Heart left ventricle (tissue), 16 donors: Measurements from ENCODE around the gene NEK4. TPM values are rescaled to one million over a fixed set of nuclear protein-coding genes. Genes with fewer than 3 reads are reported as not detected.

ENCODE experiments used
- ATAC-seq, 4 donors: fragments of 200-7000 bp; cut with Tn5 transposase; one replicate each; pipeline ENCODE4 v1.9.1; 2020 to 2022; ENCODE audit warnings: moderate library complexity in 4 of 4, mild to moderate bottlenecking in 3 of 4, moderate number of reproducible peaks in 1 of 4
- DNase-seq, 5 donors: peaks; one replicate each; pipeline ENCODE4 v3.0.0-alpha.2; 2020
- H3K27ac ChIP-seq, 12 donors: fragments of 200-600 bp; sonication (generic) in 4 of 12; one replicate each; pipeline versions ENCODE4 v1.5.0 to v1.8.0; 2016 to 2022; ENCODE audit warnings: mild to moderate bottlenecking in 2 of 12
- H3K27me3 ChIP-seq, 9 donors: fragments of 200-600 bp; sonication (generic) in 2 of 9; one replicate each; pipeline versions ENCODE4 v1.5.1 to v1.8.0; 2016 to 2022; ENCODE audit warnings: mild to moderate bottlenecking in 3 of 9
- H3K36me3 ChIP-seq, 9 donors: fragments of 200-600 bp; sonication (generic) in 2 of 9; one replicate each; pipeline versions ENCODE4 v1.5.0 to v1.8.0; 2018 to 2022; ENCODE audit warnings: mild to moderate bottlenecking in 2 of 9
- H3K4me1 ChIP-seq, 12 donors: fragments of 200-600 bp; sonication (generic) in 4 of 12; one replicate each; pipeline versions ENCODE4 v1.5.0 to v1.8.0; 2016 to 2022; ENCODE audit warnings: mild to moderate bottlenecking in 3 of 12
- H3K4me3 ChIP-seq, 12 donors: fragments of 200-600 bp; sonication (generic) in 4 of 12; one replicate each; pipeline versions ENCODE4 v1.5.0 to v1.8.0; 2017 to 2022; ENCODE audit warnings: mild to moderate bottlenecking in 9 of 12, moderate library complexity in 4 of 12
- H3K9me3 ChIP-seq, 12 donors: fragments of 200-600 bp; sonication (generic) in 4 of 12; one replicate each; pipeline versions ENCODE4 v1.5.0 to v1.8.0; 2016 to 2022; ENCODE audit warnings: mild to moderate bottlenecking in 1 of 12
- CTCF ChIP-seq, 12 donors: fragments of 200-600 bp; sonication (generic) in 4 of 12; IDR thresholded peaks; one replicate each; pipeline versions ENCODE4 v1.5.0 to v1.8.0; 2018 to 2022; ENCODE audit warnings: antibody characterized with exemption in 12 of 12, mild to moderate bottlenecking in 5 of 12
- POLR2A ChIP-seq, 2 donors: fragments of 450-650 bp; IDR thresholded peaks; one replicate each; pipeline ENCODE4 v1.6.1; 2017; ENCODE audit warnings: antibody characterized with exemption in 2 of 2, mild to moderate bottlenecking in 2 of 2, moderate library complexity in 2 of 2
- WGBS, 4 donors: extraction: QIAGEN DNeasy Blood & Tissue Kit in 2 of 4; methylation state at CpG; one replicate each; pipeline versions ENCODE4 v1.1.5 to v1.1.7; 2013 to 2018; 5-methylcytosine and 5-hydroxymethylcytosine counted together
- intact Hi-C, 10 donors: fragments of 100-400 bp; cut with DNase I; formaldehyde crosslinking; loops; one replicate each; pipeline versions ENCODE4 v1.11.1 to v1.14.2; 2022
- polyA plus RNA-seq, 2 donors: library from polyadenylated mRNA; stranded (reverse); fragments of 200-250 nt; gene quantifications; one replicate each; pipeline ENCODE4 v1.2.3, GENCODE V29; 2013
- total RNA-seq, 9 donors: library from RNA; depleted of rRNA in 2 of 9; stranded (reverse); fragments of >200 nt in 2 of 9; fragmentation: NEBNext Ultra II Directional in 3 of 9; extraction: Animal tissue kit (Norgen Biotek cat#: 25700) in 3 of 9; gene quantifications; one replicate each; pipeline versions ENCODE4 v1.1.0 to v1.2.4, GENCODE V29; 2016 to 2023
- donor health status: ischemic (EF 13 %, LVEDD 7.1; RV severe dilation, severe dysfunction).
- donor health status: healthy with polysubstance abuse.
- donor health status: DM: no; HTN: yes; CAD: no.
- donor health status: DM: no; HTN: no; CAD: no.
- donor health status: ischemic (EF 25% LVEDD 6.9; RV normal size, moderate dysfunction).
- donor health status: ischemic (EF 25% LVEDD 5.7; RV mildly dilated, moderate dysfunction).
- donor health status: healthy.
- donor health status: DM: yes; HTN: yes; CAD: no.
- donor health status: ischemic (EF 35%, LVEDD 5.7; RV mildly dilated, moderate dysfunction).
- donor health status: nonischemic (EF 11% LVEDD 7.7; RV severe dilation, severe dysfunction).
- donor health status: DM: yes; HTN: yes; CAD: no.
- donor health status: PGD.
- donor health status: ischemic (EF 29% LVEDD 5.4; RV normal size, mild dysfunction).
- donor health status: nonischemic (EF 23%, LVEDD 6.1; RV moderate dilation, normal function).

NEK4 gene
- total and polyA plus RNA-seq, 11 donors, result 2.7 to 21.5 (median 14.6) TPM

- intact Hi-C loops, result no loop called here
- ATAC-seq, result no peak
- no peaks in the 10 kb centered on the region for H3K27me3 ChIP-seq
- no peak for DNase-seq
- no peak overlapping the region for H3K4me3 ChIP-seq
- no peak for TF ChIP-seq POLR2A (IDR thresholded peaks at IDR 0.05)
- TF ChIP-seq CTCF (IDR thresholded peaks at IDR 0.05), result no peak
- peaks cover 0 to 19% (median 0%) of the 10 kb centered on the region in 12 donors for H3K4me1 ChIP-seq
- peaks cover 0 to 28% (median 5%) of the 10 kb centered on the region in 9 donors for H3K36me3 ChIP-seq
- whole genome bisulfite sequencing, 4 donors, result 94 to 100% (median 99%) methylated on average over 1 of the region's 1 CpG
- peaks cover 0 to 22% (median 8%) of the 10 kb centered on the region in 12 donors for H3K9me3 ChIP-seq
- H3K27ac ChIP-seq, result no peak overlapping the region
These were observed 46.2 kb downstream of the NEK4 start for GRCh38 chr3:52724511-52724910.

GRCh38 chr3:52723935-52724334 is 46.8 kb downstream of the NEK4 start:
- Histone ChIP-seq H3K36me3 (peaks cover 0 to 29% (median 7%) of the 10 kb centered on the region in 9 donors), H3K4me1 (peaks cover 0 to 19% (median 0%) of the 10 kb centered on the region in 12 donors), H3K27me3 (no peaks in the 10 kb centered on the region), H3K9me3 (peaks cover 0 to 21% (median 5%) of the 10 kb centered on the region in 12 donors), H3K27ac (no peak overlapping the region), H3K4me3 (no peak overlapping the region)
- ATAC-seq (no peak), DNase-seq (no peak)
- 92 to 99% (median 95%) methylated on average over 3 to 5 of the region's 5 CpGs for WGBS, 4 donors
- intact Hi-C loops, result no loop called here
- TF ChIP-seq POLR2A (IDR thresholded peaks at IDR 0.05) (no peak), CTCF (IDR thresholded peaks at IDR 0.05) (no peak)

GRCh38 chr3:52722491-52722890 is 48.2 kb downstream of the NEK4 start:
- no peak for ATAC-seq
- no peak for DNase-seq
- peaks cover 0 to 13% (median 0%) of the 10 kb centered on the region in 12 donors for H3K9me3 ChIP-seq
- H3K36me3 ChIP-seq, result peaks cover 0 to 28% (median 6%) of the 10 kb centered on the region in 9 donors
- peaks cover 0 to 19% (median 0%) of the 10 kb centered on the region in 12 donors for H3K4me1 ChIP-seq
- TF ChIP-seq POLR2A (IDR thresholded peaks at IDR 0.05) (no peak), CTCF (IDR thresholded peaks at IDR 0.05) (no peak)
- WGBS, 4 donors, result 93 to 98% (median 97%) methylated on average over 7 of the region's 7 CpGs
- intact Hi-C loops, result no loop called here
- no peaks in the 10 kb centered on the region for H3K27me3 ChIP-seq
- H3K27ac ChIP-seq, result no peak overlapping the region
- no peak overlapping the region for H3K4me3 ChIP-seq

GRCh38 chr3:52721730-52722008 is 49.1 kb downstream of the NEK4 start:
- 93 to 97% (median 95%) methylated on average over 1 of the region's 1 CpG for WGBS, 4 donors
- ATAC-seq (no peak), DNase-seq (no peak)
- Histone ChIP-seq H3K9me3 (peaks cover 0 to 13% (median 0%) of the 10 kb centered on the region in 12 donors), H3K27me3 (no peaks in the 10 kb centered on the region), H3K36me3 (peaks cover 0 to 28% (median 6%) of the 10 kb centered on the region in 9 donors), H3K4me1 (peaks cover 0 to 19% (median 0%) of the 10 kb centered on the region in 12 donors), H3K27ac (no peak overlapping the region), H3K4me3 (no peak overlapping the region)
- intact Hi-C loops, result no loop called here
- TF ChIP-seq CTCF (IDR thresholded peaks at IDR 0.05) (no peak), POLR2A (IDR thresholded peaks at IDR 0.05) (no peak)
